Liver (tissue), 9 donors: ENCODE data around the gene KCNJ1. TPM values are rescaled to one million over a fixed set of nuclear protein-coding genes. Genes with fewer than 3 reads are reported as not detected.
A peak's percentile ranks its signal among the peaks of the same experiment; 100 is the strongest.

Experiments
- DNase-seq: peaks from one replicate; pipeline ENCODE4 v3.0.0-alpha.2; 2017; ENCODE audit warnings: low spot score
- H3K27ac ChIP-seq, 2 donors: one replicate each; pipeline ENCODE4 v1.7.0; 2013; ENCODE audit warnings: inconsistent platforms in 2 of 2, low read length in 2 of 2, control low read depth in 1 of 2, low read depth in 1 of 2, mild to moderate bottlenecking in 1 of 2
- H3K27me3 ChIP-seq, 4 donors: one replicate each; pipeline versions ENCODE4 v1.6.1 to v1.7.0; 2013; ENCODE audit warnings: low read length in 3 of 4, inconsistent platforms in 1 of 4, mild to moderate bottlenecking in 1 of 4, moderate library complexity in 1 of 4; ENCODE audit not compliant: control insufficient read depth in 4 of 4, insufficient read depth in 4 of 4
- H3K36me3 ChIP-seq, 4 donors: one replicate each; pipeline versions ENCODE4 v1.6.1 to v1.7.0; 2013; ENCODE audit warnings: low read length in 3 of 4, mild to moderate bottlenecking in 3 of 4, low read depth in 1 of 4, moderate library complexity in 1 of 4; ENCODE audit not compliant: control insufficient read depth in 4 of 4, insufficient read depth in 3 of 4
- H3K4me1 ChIP-seq, 4 donors: one replicate each; pipeline versions ENCODE4 v1.6.1 to v1.7.0; 2013; ENCODE audit warnings: low read length in 3 of 4, mild to moderate bottlenecking in 3 of 4, moderate library complexity in 1 of 4; ENCODE audit not compliant: control insufficient read depth in 4 of 4, insufficient read depth in 4 of 4
- H3K4me3 ChIP-seq, 3 donors: one replicate each; pipeline versions ENCODE4 v1.6.1 to v1.7.0; 2013; ENCODE audit warnings: low read length in 3 of 3, control low read depth in 1 of 3, low read depth in 1 of 3, mild to moderate bottlenecking in 1 of 3
- H3K9ac ChIP-seq, 2 donors: one replicate each; pipeline ENCODE4 v1.7.0; 2013; ENCODE audit warnings: low read length in 2 of 2, mild to moderate bottlenecking in 2 of 2, moderate library complexity in 2 of 2, control low read depth in 1 of 2, low read depth in 1 of 2
- H3K9me3 ChIP-seq, 4 donors: one replicate each; pipeline versions ENCODE4 v1.6.1 to v1.7.0; 2013; ENCODE audit warnings: low read length in 3 of 4; ENCODE audit not compliant: control insufficient read depth in 4 of 4
- ATF3 ChIP-seq: IDR thresholded peaks from 2 replicates; pipeline ENCODE4 v1.6.1; 2016; ENCODE audit warnings: antibody characterized with exemption
- EGR1 ChIP-seq, 2 donors: IDR thresholded peaks; 2 replicates each; pipeline ENCODE4 v1.6.1; 2016 to 2018; ENCODE audit warnings: antibody characterized with exemption in 2 of 2, low read depth in 2 of 2
- FOXA1 ChIP-seq: IDR thresholded peaks from 2 replicates; pipeline ENCODE4 v1.6.1; 2016; ENCODE audit warnings: antibody characterized with exemption
- FOXA2 ChIP-seq: IDR thresholded peaks from 2 replicates; pipeline ENCODE4 v1.6.1; 2016; ENCODE audit warnings: antibody characterized with exemption
- GABPA ChIP-seq, 2 donors: IDR thresholded peaks in 1 of 2; conservative IDR thresholded peaks in 1 of 2; 2 replicates each; pipeline ENCODE4 v1.6.1; 2016; ENCODE audit warnings: antibody characterized with exemption in 2 of 2, mild to moderate bottlenecking in 1 of 2, moderate library complexity in 1 of 2
- HNF4A ChIP-seq, 2 donors: conservative IDR thresholded peaks; 2 replicates each; pipeline ENCODE4 v1.6.1; 2016; ENCODE audit warnings: antibody characterized with exemption in 2 of 2, mild to moderate bottlenecking in 2 of 2
- HNF4G ChIP-seq: IDR thresholded peaks from 2 replicates; pipeline ENCODE4 v1.6.1; 2016; ENCODE audit warnings: antibody characterized with exemption
- JUND ChIP-seq, 2 donors: IDR thresholded peaks; 2 replicates each; pipeline ENCODE4 v1.6.1; 2016; ENCODE audit warnings: antibody characterized with exemption in 2 of 2
- MAX ChIP-seq: IDR thresholded peaks from 2 replicates; pipeline ENCODE4 v1.6.1; 2016; ENCODE audit warnings: antibody characterized with exemption
- NR2F2 ChIP-seq: IDR thresholded peaks from 2 replicates; pipeline ENCODE4 v1.6.1; 2016; ENCODE audit warnings: antibody characterized with exemption
- RAD21 ChIP-seq, 2 donors: IDR thresholded peaks; 2 replicates each; pipeline ENCODE4 v1.6.1; 2016; ENCODE audit warnings: antibody characterized with exemption in 2 of 2, mild to moderate bottlenecking in 2 of 2
- REST ChIP-seq: IDR thresholded peaks from 2 replicates; pipeline ENCODE4 v1.6.1; 2016; ENCODE audit warnings: antibody characterized with exemption, mild to moderate bottlenecking
- SP1 ChIP-seq: IDR thresholded peaks from 2 replicates; pipeline ENCODE4 v1.6.1; 2018; ENCODE audit warnings: antibody characterized with exemption, mild to moderate bottlenecking
- YY1 ChIP-seq: IDR thresholded peaks from 2 replicates; pipeline ENCODE4 v1.6.1; 2016; ENCODE audit warnings: antibody characterized with exemption, mild to moderate bottlenecking
- ZBTB33 ChIP-seq: IDR thresholded peaks from 2 replicates; pipeline ENCODE4 v1.6.1; 2016; ENCODE audit warnings: antibody characterized with exemption
- WGBS: extraction: QIAGEN DNeasy Blood & Tissue Kit; methylation state at CpG from one replicate; pipeline ENCODE4 v1.1.7; 2013; 5-methylcytosine and 5-hydroxymethylcytosine counted together
- polyA plus RNA-seq, 2 donors: library from polyadenylated mRNA; stranded (reverse) in 1 of 2; unstranded in 1 of 2; fragments of 200-250 nt in 1 of 2; fragments of >200 nt in 1 of 2; fragmentation: Nextera tagmentation in 1 of 2; extraction: Ambion mirVana in 1 of 2; gene quantifications; one replicate each; pipeline versions ENCODE4 v1.2.1 to v1.2.3, GENCODE V29; 2013 to 2015
- total RNA-seq, 2 donors: library from RNA; depleted of rRNA; stranded (reverse); fragments of >200 nt; gene quantifications; one replicate each; pipeline ENCODE4 v1.2.3, GENCODE V29; 2014
- TF ChIP-seq, protein P1 (sequence below): fragments of 150-350 bp; IDR thresholded peaks from 2 replicates; pipeline ENCODE4 v1.5.1; 2017; ENCODE audit warnings: improper control_type of control experiment, low read depth, low read length; ENCODE audit not compliant: missing input control
- donor health status: healthy.
- donor health status: healthy.
- donor health status: healthy.
- donor health status: healthy.
- donor health status: healthy.

KCNJ1 gene
- total and polyA plus RNA-seq, 4 donors: 0.14 to 0.23 TPM; not detected in 2

DNA sequence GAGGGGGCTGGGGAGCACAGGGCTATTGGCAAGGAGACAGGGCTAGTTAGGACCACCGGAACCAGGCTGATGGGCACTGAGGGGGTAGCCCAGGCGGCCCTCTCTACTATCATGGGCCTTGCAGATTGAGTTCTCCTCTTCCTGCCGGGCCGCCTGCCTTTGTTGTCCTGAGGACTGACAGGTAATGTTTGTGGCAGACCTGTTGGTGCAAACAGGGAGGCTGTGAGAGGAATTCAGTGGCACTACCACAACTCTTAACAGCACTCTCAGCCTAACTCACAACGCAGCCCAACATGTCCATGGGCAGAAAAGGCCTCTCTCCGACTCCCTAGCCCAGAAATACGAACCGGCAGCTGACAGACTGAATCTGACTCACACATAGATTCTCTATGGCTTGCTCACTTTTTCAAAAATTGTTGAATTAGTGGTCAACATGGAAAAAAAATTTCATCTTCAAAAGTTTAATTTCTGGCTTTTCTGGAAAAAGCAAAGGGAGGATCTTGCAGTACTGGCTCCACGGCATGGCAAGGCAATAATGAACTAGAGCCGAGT, 35.5 kb upstream of the KCNJ1 start:
- H3K9me3 ChIP-seq: no peaks in the 10 kb centered on the region
- H3K27ac ChIP-seq: no peak overlapping the region
- H3K4me1 ChIP-seq: peaks cover 2 to 40% (median 33%) of the 10 kb centered on the region in 4 donors
- no peak overlapping the region for H3K4me3 ChIP-seq
- DNase-seq: no peak
- TF ChIP-seq JUND (IDR thresholded peaks at IDR 0.05) (no peak), REST (no peak), YY1 (no peak), MAX (no peak)
- H3K27me3 ChIP-seq: peaks cover 0 to 8% (median 3%) of the 10 kb centered on the region in 4 donors
- WGBS: 90% methylated on average over 10 of the region's 10 CpGs
- H3K36me3 ChIP-seq: no peaks in the 10 kb centered on the region
- H3K9ac ChIP-seq: no peak overlapping the region

- DNase-seq: no peak
- no peaks in the 10 kb centered on the region for H3K36me3 ChIP-seq
- H3K9me3 ChIP-seq: no peaks in the 10 kb centered on the region
- no peak overlapping the region for H3K9ac ChIP-seq
- no peak overlapping the region for H3K27ac ChIP-seq
- H3K27me3 ChIP-seq: peaks cover 0 to 8% (median 3%) of the 10 kb centered on the region in 4 donors
- peaks cover 2 to 40% (median 33%) of the 10 kb centered on the region in 4 donors for H3K4me1 ChIP-seq
- TF ChIP-seq MAX: no peak
- TF ChIP-seq SP1: no peak
- WGBS: 65% methylated on average over 29 of the region's 29 CpGs
- no peak overlapping the region for H3K4me3 ChIP-seq
Measured at GRCh38 chr11:128901653-128902514, 34.8 kb upstream of the KCNJ1 start.

GRCh38 chr11:128900468-128900867, 33.4 kb upstream of the KCNJ1 start:
- H3K4me3 ChIP-seq: no peak overlapping the region
- H3K27ac ChIP-seq: no peak overlapping the region
- peaks cover 0 to 6% (median 1%) of the 10 kb centered on the region in 4 donors for H3K27me3 ChIP-seq
- WGBS: 28% methylated on average over 4 of the region's 4 CpGs
- peak overlapping the region in 1 of 2 donors; percentile 13 for H3K9ac ChIP-seq
- H3K36me3 ChIP-seq: no peaks in the 10 kb centered on the region
- no peak for DNase-seq
- H3K4me1 ChIP-seq: peaks cover 2 to 36% (median 32%) of the 10 kb centered on the region in 4 donors
- H3K9me3 ChIP-seq: no peaks in the 10 kb centered on the region
- peak; percentile 51 to 82 for TF ChIP-seq HNF4A (conservative IDR thresholded peaks at IDR 0.05)
- TF ChIP-seq ATF3: no peak
- peak in 1 of 2 donors; percentile 80 for TF ChIP-seq EGR1 (IDR thresholded peaks at IDR 0.05; ENCODE audit: low read depth in 2 of 2)
- TF ChIP-seq YY1: peak; percentile 71
- peak; percentile 62 for TF ChIP-seq SP1
- TF ChIP-seq FOXA2: peak; percentile 78
- TF ChIP-seq HNF4G: no peak
- TF ChIP-seq, protein P1, sequence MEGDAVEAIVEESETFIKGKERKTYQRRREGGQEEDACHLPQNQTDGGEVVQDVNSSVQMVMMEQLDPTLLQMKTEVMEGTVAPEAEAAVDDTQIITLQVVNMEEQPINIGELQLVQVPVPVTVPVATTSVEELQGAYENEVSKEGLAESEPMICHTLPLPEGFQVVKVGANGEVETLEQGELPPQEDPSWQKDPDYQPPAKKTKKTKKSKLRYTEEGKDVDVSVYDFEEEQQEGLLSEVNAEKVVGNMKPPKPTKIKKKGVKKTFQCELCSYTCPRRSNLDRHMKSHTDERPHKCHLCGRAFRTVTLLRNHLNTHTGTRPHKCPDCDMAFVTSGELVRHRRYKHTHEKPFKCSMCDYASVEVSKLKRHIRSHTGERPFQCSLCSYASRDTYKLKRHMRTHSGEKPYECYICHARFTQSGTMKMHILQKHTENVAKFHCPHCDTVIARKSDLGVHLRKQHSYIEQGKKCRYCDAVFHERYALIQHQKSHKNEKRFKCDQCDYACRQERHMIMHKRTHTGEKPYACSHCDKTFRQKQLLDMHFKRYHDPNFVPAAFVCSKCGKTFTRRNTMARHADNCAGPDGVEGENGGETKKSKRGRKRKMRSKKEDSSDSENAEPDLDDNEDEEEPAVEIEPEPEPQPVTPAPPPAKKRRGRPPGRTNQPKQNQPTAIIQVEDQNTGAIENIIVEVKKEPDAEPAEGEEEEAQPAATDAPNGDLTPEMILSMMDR: no peak
- peak in 1 of 2 donors; percentile 70 for TF ChIP-seq JUND (IDR thresholded peaks at IDR 0.05)
- TF ChIP-seq GABPA (IDR thresholded peaks at IDR 0.05 in 1 of 2, conservative IDR thresholded peaks at IDR 0.05 in 1 of 2): peak in 1 of 2 donors; percentile 33
- peak; percentile 21 for TF ChIP-seq NR2F2
- TF ChIP-seq FOXA1: peak; percentile 71
- TF ChIP-seq MAX: peak; percentile 88
- peak; percentile 81 for TF ChIP-seq ZBTB33
- TF ChIP-seq RAD21 (IDR thresholded peaks at IDR 0.05): peak in 1 of 2 donors; percentile 18
